Activated naive CD8-positive, alpha-beta T cell treated with anti-CD3 and anti-CD28 coated beads for 36 hours (primary cell): ENCODE results near the gene C6orf132. TPM values are rescaled to one million over a fixed set of nuclear protein-coding genes. Genes with fewer than 3 reads are reported as not detected.

Experiments used
- DNase-seq: peaks from one replicate; pipeline ENCODE4 v3.0.0; 2021
- H3K27ac Mint-ChIP-seq: one replicate; pipeline ENCODE4 v1.8.0; 2022; ENCODE audit warnings: mild to moderate bottlenecking, moderate library complexity, mixed read lengths
- H3K27me3 Mint-ChIP-seq: one replicate; pipeline ENCODE4 v1.8.0; 2022; ENCODE audit warnings: mild to moderate bottlenecking, mixed read lengths
- H3K36me3 Mint-ChIP-seq: one replicate; pipeline ENCODE4 v1.8.0; 2021; ENCODE audit warnings: mild to moderate bottlenecking, mixed read lengths
- H3K4me1 Mint-ChIP-seq: one replicate; pipeline ENCODE4 v1.8.0; 2021; ENCODE audit warnings: mixed read lengths
- H3K4me3 Mint-ChIP-seq: one replicate; pipeline ENCODE4 v1.8.0; 2022; ENCODE audit warnings: mild to moderate bottlenecking, moderate library complexity, mixed read lengths
- H3K9me3 Mint-ChIP-seq: one replicate; pipeline ENCODE4 v1.8.0; 2022; ENCODE audit warnings: mixed read lengths
- total RNA-seq, 2 experiments: library from RNA; stranded (reverse); gene quantifications; one replicate each; pipeline ENCODE4 v1.2.3, GENCODE V29; 2021

The C6orf132 gene
- total RNA-seq, 2 experiments from 2014 or later: 0.18 to 0.19 TPM

DNA sequence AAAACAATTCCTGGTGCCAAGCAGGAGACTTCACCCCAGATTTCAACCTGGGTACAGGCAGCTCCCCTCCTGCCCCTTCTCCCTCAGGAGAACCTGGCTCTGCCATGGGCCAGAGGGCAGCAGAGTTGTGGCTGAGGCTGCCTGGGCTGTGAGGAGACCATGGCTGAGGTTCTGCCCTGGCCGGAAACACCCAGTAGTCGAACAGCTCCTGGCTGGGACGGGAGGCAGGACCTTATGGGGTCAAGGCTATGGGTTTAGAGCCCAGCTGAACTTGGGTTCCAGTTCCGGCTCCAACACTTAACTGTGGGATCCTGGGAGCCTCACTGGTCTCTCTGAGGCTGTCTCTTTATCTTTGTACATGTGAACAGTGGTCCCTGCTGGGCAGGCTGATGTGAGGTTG, 8.5 kb downstream of the C6orf132 start:
- Mint-ChIP-seq H3K4me1 (peaks cover 11% of the 10 kb centered on the region), H3K27ac (no peak overlapping the region), H3K9me3 (no peaks in the 10 kb centered on the region), H3K36me3 (no peaks in the 10 kb centered on the region), H3K4me3 (no peak overlapping the region), H3K27me3 (peaks cover 1% of the 10 kb centered on the region)
- no peak for DNase-seq

DNA sequence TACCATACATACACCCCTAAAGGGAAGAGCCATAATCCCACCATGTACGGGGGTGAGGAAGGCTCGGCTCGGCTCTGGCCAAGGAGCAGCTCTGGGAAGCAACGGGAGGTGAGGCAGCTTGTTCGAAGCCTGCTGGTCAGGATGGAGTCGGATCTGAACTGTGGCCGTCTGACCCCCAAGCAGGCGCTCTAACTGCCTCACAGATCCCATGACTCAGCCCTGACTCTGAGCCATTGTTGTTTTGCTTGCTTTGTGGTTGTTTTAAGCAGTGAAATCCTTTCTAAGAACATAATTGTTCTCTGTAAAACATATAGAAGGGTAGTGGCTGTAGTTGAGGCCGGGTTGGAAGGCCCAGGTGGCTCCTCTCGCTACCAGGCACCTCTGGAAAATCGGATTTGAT, 10.9 kb downstream of the C6orf132 start:
- Mint-ChIP-seq H3K27ac (no peak overlapping the region), H3K36me3 (no peaks in the 10 kb centered on the region), H3K4me1 (peaks cover 3% of the 10 kb centered on the region), H3K27me3 (no peaks in the 10 kb centered on the region), H3K4me3 (no peak overlapping the region), H3K9me3 (no peaks in the 10 kb centered on the region)
- DNase-seq: no peak

GRCh38 chr6:42129360-42129676, 13.1 kb downstream of the C6orf132 start:
- DNase-seq: no peak
- no peak overlapping the region for H3K4me3 Mint-ChIP-seq
- H3K27ac Mint-ChIP-seq: no peak overlapping the region
- no peaks in the 10 kb centered on the region for H3K27me3 Mint-ChIP-seq
- H3K36me3 Mint-ChIP-seq: no peaks in the 10 kb centered on the region
- H3K9me3 Mint-ChIP-seq: no peaks in the 10 kb centered on the region
- no peaks in the 10 kb centered on the region for H3K4me1 Mint-ChIP-seq

DNA sequence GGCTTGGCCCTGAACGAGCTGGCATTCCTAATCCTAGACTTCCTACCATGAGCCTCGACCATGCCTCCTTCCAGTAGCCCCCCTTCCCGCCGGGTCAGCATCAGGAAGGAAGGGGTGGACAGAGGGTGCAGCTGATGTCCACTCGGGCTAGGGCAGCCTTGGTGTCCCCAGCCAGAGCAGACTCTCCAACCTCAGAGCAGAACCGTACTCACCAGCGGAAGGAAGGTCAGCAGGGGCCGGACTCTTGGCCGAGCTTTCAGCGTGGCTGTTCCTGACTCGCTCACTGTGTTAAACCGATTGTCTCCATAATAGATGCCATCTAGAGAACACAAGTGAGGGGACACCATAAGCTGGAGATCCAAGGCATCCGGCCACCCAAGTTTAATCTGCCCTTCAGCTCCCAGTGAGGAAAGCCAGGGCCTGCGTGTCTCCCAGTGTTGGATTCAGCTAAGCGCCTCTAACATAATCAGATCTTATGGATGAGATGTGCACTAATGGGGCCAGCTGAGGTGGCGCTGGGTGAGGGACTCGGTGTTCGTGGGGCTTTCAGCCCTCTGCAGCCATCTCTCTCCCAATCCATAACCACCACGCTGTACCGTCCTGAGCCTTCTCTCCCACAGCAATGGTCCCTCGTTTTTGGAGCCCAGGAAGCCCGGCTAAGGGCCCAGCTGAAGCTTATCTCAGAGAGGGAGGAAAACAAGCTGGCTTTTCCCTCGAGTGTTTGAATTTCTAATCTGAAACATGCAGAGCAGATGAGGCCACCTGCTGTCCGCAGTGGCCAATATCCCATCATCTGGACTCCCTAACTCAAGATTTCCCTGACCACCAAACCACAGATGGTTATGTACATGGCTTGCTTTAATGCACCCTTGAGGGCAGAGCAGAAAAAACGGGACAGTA, 13.7 kb downstream of the C6orf132 start:
- Mint-ChIP-seq H3K9me3 (no peaks in the 10 kb centered on the region), H3K36me3 (no peaks in the 10 kb centered on the region), H3K27me3 (no peaks in the 10 kb centered on the region), H3K27ac (no peak overlapping the region), H3K4me1 (no peaks in the 10 kb centered on the region), H3K4me3 (no peak overlapping the region)
- DNase-seq: no peak

GRCh38 chr6:42125663-42126062, 16.8 kb downstream of the C6orf132 start:
- H3K4me3 Mint-ChIP-seq: no peak overlapping the region
- H3K4me1 Mint-ChIP-seq: no peaks in the 10 kb centered on the region
- no peaks in the 10 kb centered on the region for H3K27me3 Mint-ChIP-seq
- no peak for DNase-seq
- H3K27ac Mint-ChIP-seq: no peak overlapping the region
- H3K36me3 Mint-ChIP-seq: no peaks in the 10 kb centered on the region
- H3K9me3 Mint-ChIP-seq: no peaks in the 10 kb centered on the region

GRCh38 chr6:42125231-42125630, 17.2 kb downstream of the C6orf132 start:
- Mint-ChIP-seq H3K27me3 (no peaks in the 10 kb centered on the region), H3K9me3 (no peaks in the 10 kb centered on the region), H3K36me3 (no peaks in the 10 kb centered on the region), H3K4me3 (no peak overlapping the region), H3K4me1 (no peaks in the 10 kb centered on the region), H3K27ac (no peak overlapping the region)
- DNase-seq: no peak

DNA sequence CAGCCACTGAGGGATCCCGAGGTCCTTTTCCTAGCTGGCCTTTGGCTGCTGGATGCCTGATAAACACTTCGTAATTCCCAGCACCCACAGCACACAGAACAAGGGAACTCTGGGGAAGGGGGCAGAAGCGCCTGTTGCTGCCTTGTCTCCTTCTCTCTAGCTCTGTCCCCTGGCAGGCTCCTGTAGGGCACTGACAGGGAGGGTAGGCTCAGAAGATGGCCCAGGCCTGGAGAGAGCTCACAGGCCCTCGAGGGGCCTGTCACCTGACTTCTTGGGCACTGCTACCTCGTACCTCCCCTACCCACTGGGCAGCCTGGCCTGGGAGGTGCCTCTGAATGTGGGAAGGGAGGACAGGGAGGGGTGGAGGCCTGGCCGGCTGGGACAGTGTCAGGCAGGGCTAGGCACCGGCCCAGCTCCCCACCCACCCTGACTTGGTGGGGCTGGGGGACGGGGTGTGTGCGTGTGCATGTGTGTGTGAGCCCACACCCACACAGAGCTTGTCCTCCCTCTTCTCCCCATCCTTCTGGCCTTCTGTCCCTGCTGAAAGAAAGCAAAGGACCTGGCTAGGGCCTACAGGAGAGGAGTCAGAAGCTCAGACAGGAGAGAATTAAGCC, 18.1 kb downstream of the C6orf132 start:
- Mint-ChIP-seq H3K27me3 (no peaks in the 10 kb centered on the region), H3K4me1 (no peaks in the 10 kb centered on the region), H3K9me3 (no peaks in the 10 kb centered on the region), H3K36me3 (no peaks in the 10 kb centered on the region), H3K4me3 (no peak overlapping the region), H3K27ac (no peak overlapping the region)
- DNase-seq: no peak

- Mint-ChIP-seq H3K36me3 (no peaks in the 10 kb centered on the region), H3K9me3 (no peaks in the 10 kb centered on the region), H3K4me1 (no peaks in the 10 kb centered on the region), H3K27ac (no peak overlapping the region), H3K27me3 (no peaks in the 10 kb centered on the region), H3K4me3 (no peak overlapping the region)
- DNase-seq: no peak
Observed at GRCh38 chr6:42123379-42124103, 18.9 kb downstream of the C6orf132 start.

DNA sequence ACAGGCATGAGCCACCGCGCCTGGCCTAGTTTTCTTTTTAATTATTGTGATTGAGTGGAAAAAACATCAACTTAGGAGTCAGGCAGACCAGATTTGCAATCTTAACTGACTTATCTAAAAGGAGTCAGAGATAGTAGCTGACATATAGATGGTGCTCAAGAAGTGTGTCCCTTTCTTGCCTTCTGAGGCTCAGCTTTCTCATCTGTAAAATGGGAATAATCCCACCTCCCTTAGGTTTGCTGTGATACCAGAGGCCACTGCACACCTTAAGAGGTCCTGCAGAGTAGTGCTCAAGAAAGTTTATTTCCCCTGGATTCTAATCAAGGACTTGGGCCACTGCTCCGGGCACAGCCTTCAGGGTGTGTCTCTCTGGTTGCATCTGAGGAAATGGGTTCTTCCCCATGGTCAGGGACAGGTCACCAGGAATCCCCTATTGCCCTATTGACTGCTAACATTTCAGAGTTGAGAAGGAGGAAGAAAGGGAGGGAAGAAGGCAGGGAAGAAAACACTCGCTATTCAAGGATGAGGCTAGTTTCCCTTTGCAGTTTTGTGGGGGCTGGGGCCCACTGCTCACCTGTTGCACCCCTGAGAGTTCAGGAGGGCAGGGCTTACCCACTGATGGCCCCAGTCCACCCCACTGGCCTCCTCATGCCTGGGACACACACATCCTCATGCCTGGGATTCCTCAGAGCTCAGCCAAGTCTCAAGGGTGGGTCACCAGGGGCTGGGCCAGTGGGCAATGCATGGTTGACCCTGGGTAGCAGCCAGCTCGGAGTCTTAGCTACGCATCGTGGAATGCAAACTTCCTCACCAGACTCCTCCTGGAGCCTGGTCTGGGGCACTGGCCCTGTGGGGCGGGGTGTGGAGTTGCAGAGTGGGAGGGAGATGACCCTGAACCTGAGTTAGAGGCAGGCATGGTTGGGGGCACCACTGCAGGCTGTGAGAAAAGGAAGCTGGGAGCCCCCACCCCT, 21.2 kb downstream of the C6orf132 start:
- no peak for DNase-seq
- Mint-ChIP-seq H3K4me1 (no peaks in the 10 kb centered on the region), H3K36me3 (no peaks in the 10 kb centered on the region), H3K27me3 (peaks cover 4% of the 10 kb centered on the region), H3K4me3 (no peak overlapping the region), H3K9me3 (no peaks in the 10 kb centered on the region), H3K27ac (no peak overlapping the region)

DNA sequence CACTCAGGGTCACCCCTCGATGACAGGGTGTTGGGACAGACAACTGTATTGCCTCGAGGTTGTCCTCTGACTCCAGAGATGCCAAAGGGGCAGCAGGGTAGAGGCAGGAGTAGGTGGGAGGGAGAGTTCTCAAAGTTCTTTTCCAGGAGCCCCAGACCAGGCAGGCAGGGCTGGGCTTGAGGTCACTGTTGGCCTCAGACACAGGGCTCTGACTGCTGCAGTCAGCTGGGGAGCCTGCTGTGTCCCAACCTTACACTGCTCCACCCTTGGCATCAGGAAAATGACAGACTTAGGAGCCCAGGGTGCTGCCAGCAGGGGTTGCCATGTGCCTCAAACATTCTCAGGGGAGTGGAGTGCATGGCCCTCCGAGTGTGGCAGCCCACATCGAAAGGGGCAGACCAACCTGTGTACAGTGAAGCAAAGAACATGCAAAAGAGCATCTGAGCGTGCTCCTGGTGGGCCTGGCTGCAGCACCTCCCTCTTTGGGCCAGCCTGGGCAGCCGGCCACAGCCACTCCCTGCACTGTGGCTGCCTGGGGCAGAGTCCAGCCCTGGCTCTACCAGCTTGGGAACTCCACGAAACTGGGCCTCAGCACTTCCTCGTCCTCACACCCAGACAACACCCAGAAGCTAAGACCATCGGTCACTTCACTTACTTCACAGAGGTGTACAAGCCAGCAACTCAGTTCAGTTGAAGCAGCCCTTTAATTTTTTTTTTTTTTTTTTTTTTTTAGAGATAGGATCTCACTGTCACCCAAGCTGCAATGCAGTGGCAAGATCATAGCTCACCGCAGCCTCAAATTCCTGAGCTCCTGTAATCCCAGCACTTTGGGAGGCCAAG, 24.0 kb downstream of the C6orf132 start:
- Mint-ChIP-seq H3K27ac (no peak overlapping the region), H3K27me3 (peaks cover 4% of the 10 kb centered on the region), H3K4me1 (peaks cover 2% of the 10 kb centered on the region), H3K36me3 (no peaks in the 10 kb centered on the region), H3K9me3 (no peaks in the 10 kb centered on the region), H3K4me3 (no peak overlapping the region)
- DNase-seq: no peak

GRCh38 chr6:42117843-42118161, 24.6 kb downstream of the C6orf132 start:
- Mint-ChIP-seq H3K27me3 (peaks cover 4% of the 10 kb centered on the region), H3K4me3 (no peak overlapping the region), H3K4me1 (peaks cover 2% of the 10 kb centered on the region), H3K9me3 (no peaks in the 10 kb centered on the region), H3K27ac (no peak overlapping the region), H3K36me3 (no peaks in the 10 kb centered on the region)
- DNase-seq: no peak

DNA sequence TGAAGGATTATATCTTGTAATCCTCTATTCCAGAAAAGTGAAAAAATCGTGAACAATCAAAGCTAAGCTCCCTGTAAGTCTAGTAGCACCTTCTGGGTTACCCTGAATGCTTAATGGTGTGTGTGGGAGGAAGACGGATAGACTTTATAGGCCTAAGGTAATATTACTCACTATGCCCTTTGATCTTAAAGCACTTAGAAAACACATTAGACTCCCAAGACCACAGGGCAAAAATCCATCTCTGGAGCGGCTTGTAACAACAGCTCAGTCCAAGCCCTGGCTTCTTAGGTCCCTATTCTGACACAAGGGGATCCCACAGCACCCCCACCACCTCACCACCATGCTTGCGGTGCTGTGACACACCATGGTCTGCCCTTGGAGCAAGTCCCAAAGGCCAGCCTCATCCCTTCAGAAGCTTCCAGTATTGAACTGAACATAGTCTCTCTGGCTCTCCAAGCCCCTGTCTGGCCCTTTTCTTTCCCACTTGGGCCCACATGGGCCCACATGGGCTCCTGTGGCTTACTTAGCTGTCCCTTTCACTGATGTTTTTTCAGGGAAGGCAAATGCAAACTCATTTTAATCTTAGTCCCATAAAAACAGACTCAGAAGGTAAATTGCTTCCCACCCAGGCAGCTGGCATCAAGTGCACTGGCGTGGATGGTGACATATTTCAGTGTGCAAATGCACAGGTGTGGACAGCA, 28.3 kb downstream of the C6orf132 start:
- Mint-ChIP-seq H3K36me3 (no peaks in the 10 kb centered on the region), H3K27ac (no peak overlapping the region), H3K27me3 (peaks cover 4% of the 10 kb centered on the region), H3K4me1 (peaks cover 2% of the 10 kb centered on the region), H3K4me3 (no peak overlapping the region), H3K9me3 (no peaks in the 10 kb centered on the region)
- no peak for DNase-seq

- Mint-ChIP-seq H3K36me3 (no peaks in the 10 kb centered on the region), H3K27me3 (peaks cover 4% of the 10 kb centered on the region), H3K4me3 (no peak overlapping the region), H3K4me1 (peaks cover 2% of the 10 kb centered on the region), H3K27ac (no peak overlapping the region), H3K9me3 (no peaks in the 10 kb centered on the region)
- DNase-seq: no peak
Observed at GRCh38 chr6:42112351-42112750, 30.1 kb downstream of the C6orf132 start.

GRCh38 chr6:42110683-42111082, 31.7 kb downstream of the C6orf132 start:
- peaks cover 2% of the 10 kb centered on the region for H3K4me1 Mint-ChIP-seq
- H3K36me3 Mint-ChIP-seq: no peaks in the 10 kb centered on the region
- no peaks in the 10 kb centered on the region for H3K9me3 Mint-ChIP-seq
- H3K27me3 Mint-ChIP-seq: no peaks in the 10 kb centered on the region
- H3K27ac Mint-ChIP-seq: no peak overlapping the region
- no peak overlapping the region for H3K4me3 Mint-ChIP-seq
- no peak for DNase-seq
